ENCODE measurements around the gene CADM4. TPM values are rescaled to one million over a fixed set of nuclear protein-coding genes. Genes with fewer than 3 reads are reported as not detected.
A peak's percentile ranks its signal among the peaks of the same experiment; 100 is the strongest.
"Not testable (repeated sequence)": the region's sequence is repeated elsewhere in the genome, so short reads cannot be mapped to it uniquely, and the experiment has no call there.

Gene CADM4
- total and polyA plus RNA-seq, 2 experiments from 2014 or later: 16.6 to 22.7 TPM

GRCh38 chr19:43638995-43639518 lies 593 bp downstream of the CADM4 start:
- WGBS (ENCODE audit: low lambda C conversion rate, missing lambda C conversion rate): 11% methylated on average over 13 of the region's 18 CpGs
- no peak overlapping the region for H2AFZ ChIP-seq
- DNase-seq (ENCODE audit: low spot score): no peak
- no peaks in the 10 kb centered on the region for H3K9me3 ChIP-seq (ENCODE audit: low read depth)
- no peaks in the 10 kb centered on the region for H3K9me2 ChIP-seq (replicated peaks; ENCODE audit: insufficient read depth)
- H3K36me3 ChIP-seq (replicated peaks; ENCODE audit: insufficient read depth, low read depth): no peaks in the 10 kb centered on the region
- no peak overlapping the region for H3K27ac ChIP-seq
- H3K4me2 ChIP-seq: peak overlapping the region; percentile 85
- no peaks in the 10 kb centered on the region for H3K79me2 ChIP-seq
- H3K4me1 ChIP-seq (ENCODE audit: insufficient read depth): peaks cover 26% of the 10 kb centered on the region
- H4K20me1 ChIP-seq (ENCODE audit: insufficient read depth, poor library complexity, severe bottlenecking): no peaks in the 10 kb centered on the region
- H3K27me3 ChIP-seq: no peaks in the 10 kb centered on the region
- H3K4me3 ChIP-seq: peak overlapping the region; percentile 26
- TF ChIP-seq EZH2 (IDR thresholded peaks at IDR 0.05; ENCODE audit: borderline replicate concordance) (no peak), EZH2phosphoT487 (IDR thresholded peaks at IDR 0.05; ENCODE audit: low read depth, severe bottlenecking, unreplicated experiment) (no peak), CTCF (IDR thresholded peaks at IDR 0.05; ENCODE audit: poor library complexity) (no peak)

GRCh38 chr19:43638214-43638994 lies 1.2 kb downstream of the CADM4 start:
- Histone ChIP-seq H3K9me3 (ENCODE audit: low read depth) (no peaks in the 10 kb centered on the region), H4K20me1 (ENCODE audit: insufficient read depth, poor library complexity, severe bottlenecking) (no peaks in the 10 kb centered on the region), H3K36me3 (replicated peaks; ENCODE audit: insufficient read depth, low read depth) (no peaks in the 10 kb centered on the region), H3K4me3 (no peak overlapping the region), H3K4me1 (ENCODE audit: insufficient read depth) (peaks cover 26% of the 10 kb centered on the region), H3K27me3 (no peaks in the 10 kb centered on the region), H3K79me2 (no peaks in the 10 kb centered on the region), H3K9me2 (replicated peaks; ENCODE audit: insufficient read depth) (no peaks in the 10 kb centered on the region), H3K27ac (no peak overlapping the region), H3K4me2 (peak overlapping the region; percentile 85), H2AFZ (no peak overlapping the region)
- TF ChIP-seq EZH2 (IDR thresholded peaks at IDR 0.05; ENCODE audit: borderline replicate concordance) (no peak), EZH2phosphoT487 (IDR thresholded peaks at IDR 0.05; ENCODE audit: low read depth, severe bottlenecking, unreplicated experiment) (no peak), CTCF (IDR thresholded peaks at IDR 0.05; ENCODE audit: poor library complexity) (no peak)
- no peak for DNase-seq (ENCODE audit: low spot score)
- 81% methylated on average over 13 of the region's 13 CpGs for WGBS (ENCODE audit: low lambda C conversion rate, missing lambda C conversion rate)

GRCh38 chr19:43636121-43636683 lies 3.4 kb downstream of the CADM4 start:
- no peaks in the 10 kb centered on the region for H3K9me3 ChIP-seq (ENCODE audit: low read depth)
- H3K27me3 ChIP-seq: no peaks in the 10 kb centered on the region
- no peak overlapping the region for H3K4me3 ChIP-seq
- WGBS (ENCODE audit: low lambda C conversion rate, missing lambda C conversion rate): 83% methylated on average over 14 of the region's 14 CpGs
- H3K4me1 ChIP-seq (ENCODE audit: insufficient read depth): peaks cover 26% of the 10 kb centered on the region
- H4K20me1 ChIP-seq (ENCODE audit: insufficient read depth, poor library complexity, severe bottlenecking): no peaks in the 10 kb centered on the region
- no peak overlapping the region for H2AFZ ChIP-seq
- no peaks in the 10 kb centered on the region for H3K79me2 ChIP-seq
- H3K9me2 ChIP-seq (replicated peaks; ENCODE audit: insufficient read depth): no peaks in the 10 kb centered on the region
- H3K27ac ChIP-seq: no peak overlapping the region
- H3K36me3 ChIP-seq (replicated peaks; ENCODE audit: insufficient read depth, low read depth): no peaks in the 10 kb centered on the region
- TF ChIP-seq EZH2 (IDR thresholded peaks at IDR 0.05; ENCODE audit: borderline replicate concordance): no peak
- TF ChIP-seq EZH2phosphoT487 (IDR thresholded peaks at IDR 0.05; ENCODE audit: low read depth, severe bottlenecking, unreplicated experiment): no peak
- no peak for TF ChIP-seq CTCF (IDR thresholded peaks at IDR 0.05; ENCODE audit: poor library complexity)
- DNase-seq (ENCODE audit: low spot score): no peak
- H3K4me2 ChIP-seq: no peak overlapping the region

GRCh38 chr19:43635561-43635940 lies 4.1 kb downstream of the CADM4 start:
- peak overlapping the region; percentile 30 for H3K4me3 ChIP-seq
- H3K27me3 ChIP-seq; H3K36me3 ChIP-seq (replicated peaks; ENCODE audit: insufficient read depth, low read depth); H3K79me2 ChIP-seq; H3K9me3 ChIP-seq (ENCODE audit: low read depth); H4K20me1 ChIP-seq (ENCODE audit: insufficient read depth, poor library complexity, severe bottlenecking); H3K9me2 ChIP-seq (replicated peaks; ENCODE audit: insufficient read depth); DNase-seq (ENCODE audit: low spot score): not testable (repeated sequence)
- 8% methylated on average over 2 of the region's 2 CpGs for WGBS (ENCODE audit: low lambda C conversion rate, missing lambda C conversion rate)
- H3K27ac ChIP-seq: peak overlapping the region; percentile 70
- H2AFZ ChIP-seq: peak overlapping the region; percentile 73
- H3K4me1 ChIP-seq (ENCODE audit: insufficient read depth): peaks cover 25% of the 10 kb centered on the region
- peak overlapping the region; percentile 78 for H3K4me2 ChIP-seq
